NCI-H1436 treated with DMSO at 0.1 percent for 48 hours (cell line): ENCODE data around the gene CLDN7.
A peak's percentile ranks its signal among the peaks of the same experiment; 100 is the strongest.

Experiments used
- DNase-seq: peaks from one replicate; lab custom pipeline; 2025; lab: John Stamatoyannopoulos, UW

The CLDN7 gene

GRCh38 chr17:7236808-7237207 is 25.5 kb downstream of the CLDN7 start:
- DNase-seq: no peak

GRCh38 chr17:7235693-7236665 is 26.3 kb downstream of the CLDN7 start:
- DNase-seq: no peak

GRCh38 chr17:7234083-7234951 is 28.0 kb downstream of the CLDN7 start, which contains the start of gene DVL2:
TSS of gene DVL2 (minus strand) at chr17:7234517. CDS start at chr17:7234262, 255 bp downstream.
- DNase-seq: peak; percentile 59

GRCh38 chr17:7233701-7234082 is 28.6 kb downstream of the CLDN7 start:
- DNase-seq: no peak

GRCh38 chr17:7232114-7232513 is 30.2 kb downstream of the CLDN7 start:
- no peak for DNase-seq

- DNase-seq: no peak
Measured at GRCh38 chr17:7229504-7229903, 32.8 kb downstream of the CLDN7 start.

- no peak for DNase-seq
Measured at GRCh38 chr17:7228920-7229319, 33.4 kb downstream of the CLDN7 start.

GRCh38 chr17:7226721-7227710 is 35.3 kb downstream of the CLDN7 start:
- DNase-seq: no peak

- no peak for DNase-seq
Measured at GRCh38 chr17:7225711-7226331, 36.5 kb downstream of the CLDN7 start.

GRCh38 chr17:7224661-7225111 is 37.6 kb downstream of the CLDN7 start:
- no peak for DNase-seq

- DNase-seq: no peak
Measured at GRCh38 chr17:7224110-7224509, 38.2 kb downstream of the CLDN7 start.

GRCh38 chr17:7223375-7223774 is 38.9 kb downstream of the CLDN7 start:
- no peak for DNase-seq

GRCh38 chr17:7222972-7223292 is 39.3 kb downstream of the CLDN7 start:
- DNase-seq: no peak

- DNase-seq: no peak
Measured at GRCh38 chr17:7222093-7222971, 39.9 kb downstream of the CLDN7 start.

- no peak for DNase-seq
Measured at GRCh38 chr17:7221278-7222092, 40.8 kb downstream of the CLDN7 start.

- no peak for DNase-seq
Measured at GRCh38 chr17:7220593-7221277, 41.5 kb downstream of the CLDN7 start.

GRCh38 chr17:7219812-7220592 is 42.3 kb downstream of the CLDN7 start, which contains the start of the genes ACADVL and DLG4:
TSS of gene ACADVL (plus strand) at chr17:7219938. CDS start at chr17:7219985, 47 bp downstream.
TSS of gene DLG4 (minus strand) at chr17:7219836.
- peak; percentile 38 for DNase-seq
